Immature natural killer cell (primary cell): ENCODE data around the gene UCK2. TPM values are rescaled to one million over a fixed set of nuclear protein-coding genes. Genes with fewer than 3 reads are reported as not detected.

Experiments used
- DNase-seq, 3 donors: peaks; one replicate each; pipeline ENCODE4 v3.0.0; 2022; ENCODE audit warnings: mixed read lengths in 1 of 3
- H3K27ac Mint-ChIP-seq, 6 donors: one replicate each; pipeline ENCODE4 v1.8.0; 2020; ENCODE audit warnings: mixed read lengths in 6 of 6, mild to moderate bottlenecking in 5 of 6, inconsistent platforms in 4 of 6, moderate library complexity in 3 of 6
- H3K27me3 Mint-ChIP-seq, 3 donors: one replicate each; pipeline ENCODE4 v1.8.0; 2020 to 2021; ENCODE audit warnings: low read depth in 3 of 3, mild to moderate bottlenecking in 3 of 3, mixed read lengths in 3 of 3, moderate library complexity in 3 of 3, inconsistent platforms in 1 of 3
- H3K36me3 Mint-ChIP-seq, 3 donors: one replicate each; pipeline ENCODE4 v1.8.0; 2020; ENCODE audit warnings: mixed read lengths in 3 of 3, inconsistent platforms in 2 of 3, mild to moderate bottlenecking in 2 of 3
- H3K4me1 Mint-ChIP-seq, 2 donors: one replicate each; pipeline ENCODE4 v1.8.0; 2020; ENCODE audit warnings: inconsistent platforms in 2 of 2, mild to moderate bottlenecking in 2 of 2, mixed read lengths in 2 of 2, moderate library complexity in 1 of 2
- H3K4me3 Mint-ChIP-seq, 5 donors: one replicate each; pipeline ENCODE4 v1.8.0; 2020; ENCODE audit warnings: mild to moderate bottlenecking in 5 of 5, mixed read lengths in 5 of 5, inconsistent platforms in 3 of 5, moderate library complexity in 3 of 5
- H3K9me3 Mint-ChIP-seq, 6 donors: one replicate each; pipeline ENCODE4 v1.8.0; 2020; ENCODE audit warnings: mild to moderate bottlenecking in 6 of 6, mixed read lengths in 6 of 6, inconsistent platforms in 4 of 6, moderate library complexity in 3 of 6
- polyA plus RNA-seq, 3 donors: library from polyadenylated mRNA; unstranded; fragments of 300-500 nt; fragmentation: Illumina TruSeq; gene quantifications; one replicate each; pipeline ENCODE4 v1.2.3, GENCODE V29; 2021

The UCK2 gene
- polyA plus RNA-seq, 3 donors from 2014 or later = 18.4 to 28.7 (median 24.8) TPM

DNA sequence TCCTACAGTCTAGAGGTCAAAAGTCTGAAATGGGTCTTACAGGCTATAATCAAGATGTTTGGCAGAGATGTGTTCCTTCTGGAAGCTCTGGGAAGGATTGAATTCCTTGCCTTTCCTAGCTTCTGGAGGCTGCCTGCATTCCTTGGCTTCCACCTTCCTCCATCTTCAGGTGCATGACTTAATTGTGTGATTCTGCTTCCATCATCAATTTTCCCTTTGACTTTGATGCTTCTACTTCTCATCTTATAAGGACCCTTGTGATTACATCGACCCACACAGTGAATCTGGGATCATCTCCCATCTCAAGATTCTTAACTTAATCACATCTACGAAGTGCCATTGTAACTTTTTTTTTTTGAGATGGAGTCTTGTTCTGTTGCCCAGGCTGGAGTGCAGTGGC lies 111.4 kb downstream of the UCK2 start:
- no peak for DNase-seq
- Mint-ChIP-seq H3K27me3 (peaks cover 0 to 2% (median 0%) of the 10 kb centered on the region in 3 donors), H3K36me3 (no peaks in the 10 kb centered on the region), H3K4me1 (no peaks in the 10 kb centered on the region), H3K4me3 (no peak overlapping the region), H3K9me3 (no peaks in the 10 kb centered on the region), H3K27ac (no peak overlapping the region)

DNA sequence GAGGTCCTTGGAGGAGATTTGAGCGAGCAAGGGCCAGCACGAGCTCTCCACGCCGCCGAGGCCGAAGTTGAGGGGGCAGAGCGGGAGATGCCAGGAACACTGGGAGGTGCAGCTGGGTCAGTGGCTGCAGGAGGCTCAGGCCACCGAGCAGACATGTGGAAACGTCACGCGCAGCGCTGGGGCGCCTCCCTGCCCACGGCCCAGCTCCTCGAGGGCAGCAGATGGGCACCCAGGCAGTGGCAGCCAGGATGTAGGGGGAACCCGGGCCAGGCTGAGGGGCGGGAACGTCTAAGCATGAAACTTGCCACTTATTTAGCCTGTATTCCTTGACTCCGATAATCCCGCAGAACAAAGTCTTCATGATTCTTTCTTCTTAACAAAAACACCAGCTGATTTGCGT lies 114.1 kb downstream of the UCK2 start:
- Mint-ChIP-seq H3K4me1 (no peaks in the 10 kb centered on the region), H3K27ac (no peak overlapping the region), H3K36me3 (no peaks in the 10 kb centered on the region), H3K27me3 (no peaks in the 10 kb centered on the region), H3K9me3 (no peaks in the 10 kb centered on the region), H3K4me3 (no peak overlapping the region)
- no peak for DNase-seq

- Mint-ChIP-seq H3K9me3 (no peaks in the 10 kb centered on the region), H3K27ac (no peak overlapping the region), H3K4me1 (no peaks in the 10 kb centered on the region), H3K27me3 (no peaks in the 10 kb centered on the region), H3K4me3 (no peak overlapping the region), H3K36me3 (no peaks in the 10 kb centered on the region)
- DNase-seq = no peak
These were observed 114.6 kb downstream of the UCK2 start for GRCh38 chr1:165942062-165942461.

- Mint-ChIP-seq H3K36me3 (no peaks in the 10 kb centered on the region), H3K27ac (no peak overlapping the region), H3K4me1 (no peaks in the 10 kb centered on the region), H3K27me3 (no peaks in the 10 kb centered on the region), H3K4me3 (no peak overlapping the region), H3K9me3 (no peaks in the 10 kb centered on the region)
- DNase-seq = no peak
These were observed 115.6 kb downstream of the UCK2 start for GRCh38 chr1:165942927-165943597.

DNA sequence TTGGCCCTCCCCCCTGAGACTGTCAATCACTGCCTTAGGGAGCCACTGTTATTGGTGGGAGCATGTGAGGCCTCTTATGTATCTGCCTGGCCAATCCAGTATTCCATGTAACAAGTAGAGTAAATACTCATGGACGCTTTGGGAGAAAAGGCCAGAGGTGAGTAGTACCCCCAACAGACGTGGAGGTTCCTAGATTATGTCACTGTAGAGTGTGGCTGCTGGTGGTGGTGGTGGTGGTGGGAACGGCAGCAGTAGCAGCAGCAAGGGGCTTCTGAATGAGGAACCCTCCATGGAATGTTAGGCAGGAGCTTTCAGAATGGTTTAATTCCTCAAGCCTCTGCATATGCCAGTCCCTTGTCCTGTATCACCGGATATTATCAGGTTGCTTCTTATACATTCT lies 118.5 kb downstream of the UCK2 start:
- peaks cover 0 to 2% (median 0%) of the 10 kb centered on the region in 3 donors for H3K27me3 Mint-ChIP-seq
- no peaks in the 10 kb centered on the region for H3K36me3 Mint-ChIP-seq
- no peaks in the 10 kb centered on the region for H3K4me1 Mint-ChIP-seq
- no peak overlapping the region for H3K27ac Mint-ChIP-seq
- H3K4me3 Mint-ChIP-seq = no peak overlapping the region
- DNase-seq = no peak
- no peaks in the 10 kb centered on the region for H3K9me3 Mint-ChIP-seq

GRCh38 chr1:165947797-165948455 lies 120.5 kb downstream of the UCK2 start:
- no peak overlapping the region for H3K4me3 Mint-ChIP-seq
- no peak for DNase-seq
- H3K27me3 Mint-ChIP-seq = peaks cover 0 to 3% (median 2%) of the 10 kb centered on the region in 3 donors
- H3K27ac Mint-ChIP-seq = no peak overlapping the region
- H3K36me3 Mint-ChIP-seq = no peaks in the 10 kb centered on the region
- no peaks in the 10 kb centered on the region for H3K4me1 Mint-ChIP-seq
- H3K9me3 Mint-ChIP-seq = peaks cover 0 to 2% (median 0%) of the 10 kb centered on the region in 6 donors

DNA sequence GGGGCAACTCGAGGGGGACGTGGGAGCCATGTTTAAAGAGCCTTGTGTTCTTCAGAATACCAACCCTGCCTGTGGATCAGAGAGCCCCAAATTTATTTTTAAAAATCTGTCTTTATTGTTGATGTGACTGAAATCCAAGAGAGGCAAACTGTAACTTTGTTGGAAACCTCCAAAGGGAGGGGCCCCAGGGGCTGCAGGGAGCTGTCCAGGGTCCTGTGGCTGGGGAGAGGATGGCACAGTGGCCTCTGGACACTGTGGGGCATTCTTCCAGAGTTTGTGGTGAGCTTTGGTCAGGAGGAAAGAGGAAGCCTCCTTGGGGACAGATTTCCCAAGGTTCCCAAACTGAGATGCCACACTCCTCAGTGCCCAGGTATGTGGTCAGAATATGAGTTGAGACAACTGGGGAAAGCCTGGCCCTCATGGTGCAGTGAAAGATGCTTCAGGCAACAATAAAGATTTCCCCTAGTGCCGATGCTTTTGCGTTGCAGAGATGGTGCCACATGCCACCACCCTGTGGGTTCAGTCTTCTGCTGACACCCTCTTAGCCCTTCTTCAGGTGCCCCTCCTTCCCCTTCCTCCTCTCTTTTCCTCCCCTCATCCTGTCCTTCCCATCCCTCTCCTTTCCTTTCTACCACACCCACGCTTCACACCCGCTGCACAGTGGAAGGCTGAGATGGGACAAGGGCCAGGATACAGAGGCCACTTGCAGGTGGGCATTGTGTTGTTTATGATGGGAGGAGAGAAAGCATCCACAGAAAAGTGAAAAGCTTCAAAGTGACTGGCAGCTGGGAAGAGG lies 122.1 kb downstream of the UCK2 start:
- Mint-ChIP-seq H3K4me3 (no peak overlapping the region), H3K27me3 (peaks cover 2 to 3% (median 2%) of the 10 kb centered on the region in 3 donors), H3K27ac (no peak overlapping the region), H3K4me1 (no peaks in the 10 kb centered on the region), H3K36me3 (no peaks in the 10 kb centered on the region), H3K9me3 (peaks cover 0 to 3% (median 0%) of the 10 kb centered on the region in 6 donors)
- DNase-seq = no peak

DNA sequence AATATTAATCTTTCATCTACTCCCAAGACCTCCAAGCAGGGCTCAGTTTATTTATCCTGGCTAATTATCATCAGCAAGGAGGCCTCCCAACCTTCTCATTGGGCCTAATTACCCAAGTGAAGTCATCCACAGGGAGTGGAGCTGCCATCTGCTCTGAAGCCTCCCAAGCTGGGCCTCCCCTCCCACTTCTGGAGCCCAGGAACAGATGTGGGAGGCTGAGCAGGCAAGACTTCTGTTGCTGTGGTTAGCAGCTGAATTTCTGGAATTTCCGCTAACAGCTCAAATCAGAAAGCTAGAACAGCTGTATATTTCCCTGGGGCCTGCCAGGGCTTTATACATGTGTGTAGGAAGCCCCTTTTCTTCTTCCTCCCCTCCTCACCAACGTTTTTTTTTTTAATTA lies 127.5 kb downstream of the UCK2 start:
- Mint-ChIP-seq H3K36me3 (no peaks in the 10 kb centered on the region), H3K27ac (no peak overlapping the region), H3K27me3 (peaks cover under 1 to 6% (median 4%) of the 10 kb centered on the region in 3 donors), H3K4me1 (no peaks in the 10 kb centered on the region), H3K4me3 (no peak overlapping the region), H3K9me3 (peaks cover 0 to 5% (median 0%) of the 10 kb centered on the region in 6 donors)
- no peak for DNase-seq

DNA sequence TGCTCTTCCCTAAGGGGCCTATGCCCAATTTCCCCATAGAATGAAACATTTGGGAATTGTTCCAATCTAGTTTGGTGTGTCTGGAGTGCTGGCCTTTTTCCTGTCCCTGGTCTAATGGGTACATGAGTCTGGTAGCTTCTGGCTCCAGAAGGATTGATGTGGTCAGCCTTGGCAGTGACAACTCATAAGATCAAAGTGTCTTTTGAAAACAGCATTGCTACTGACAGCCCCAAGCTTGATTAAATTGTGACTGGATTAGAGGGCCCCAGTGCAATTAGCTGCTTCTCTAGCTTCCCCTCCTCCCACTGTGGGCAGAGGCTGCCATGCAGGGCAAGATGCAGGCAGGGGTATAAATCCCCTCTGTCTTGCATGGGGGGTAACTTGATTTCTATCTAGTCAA lies 130.9 kb downstream of the UCK2 start:
- Mint-ChIP-seq H3K27ac (no peak overlapping the region), H3K36me3 (no peaks in the 10 kb centered on the region), H3K9me3 (peaks cover 0 to 1% (median 0%) of the 10 kb centered on the region in 6 donors), H3K4me1 (no peaks in the 10 kb centered on the region), H3K27me3 (peaks cover 3 to 4% (median 4%) of the 10 kb centered on the region in 3 donors), H3K4me3 (no peak overlapping the region)
- DNase-seq = no peak

DNA sequence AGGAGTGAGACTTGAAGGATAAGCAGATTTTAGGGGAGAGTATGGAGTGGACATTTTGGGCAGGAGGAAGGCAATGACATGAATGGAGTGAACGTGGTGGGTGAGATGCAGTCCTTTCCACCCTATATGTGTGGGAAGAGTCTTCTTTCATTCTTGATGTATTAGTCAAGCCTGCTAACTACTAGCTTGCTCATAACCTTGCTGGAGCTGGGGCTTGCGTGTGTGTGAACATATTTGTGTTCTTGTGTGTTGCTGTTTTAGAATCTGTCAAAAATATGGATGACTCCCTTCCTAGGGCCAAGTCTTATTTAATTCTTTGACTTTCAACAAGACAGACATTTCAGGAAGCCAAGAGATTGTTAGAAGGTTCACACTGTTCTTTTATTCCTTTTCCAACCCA lies 132.7 kb downstream of the UCK2 start:
- no peaks in the 10 kb centered on the region for H3K36me3 Mint-ChIP-seq
- DNase-seq = no peak
- no peak overlapping the region for H3K27ac Mint-ChIP-seq
- H3K4me3 Mint-ChIP-seq = no peak overlapping the region
- H3K9me3 Mint-ChIP-seq = peaks cover 0 to 1% (median 0%) of the 10 kb centered on the region in 6 donors
- H3K4me1 Mint-ChIP-seq = no peaks in the 10 kb centered on the region
- peaks cover 2 to 4% (median 4%) of the 10 kb centered on the region in 3 donors for H3K27me3 Mint-ChIP-seq

GRCh38 chr1:165960881-165961280 lies 133.5 kb downstream of the UCK2 start:
- H3K27me3 Mint-ChIP-seq = peaks cover 2 to 5% (median 4%) of the 10 kb centered on the region in 3 donors
- no peak overlapping the region for H3K27ac Mint-ChIP-seq
- H3K36me3 Mint-ChIP-seq = no peaks in the 10 kb centered on the region
- no peaks in the 10 kb centered on the region for H3K9me3 Mint-ChIP-seq
- H3K4me3 Mint-ChIP-seq = no peak overlapping the region
- no peak for DNase-seq
- H3K4me1 Mint-ChIP-seq = no peaks in the 10 kb centered on the region
